ENCODE measurements around the gene ABLIM2.

Gene ABLIM2

GRCh38 chr4:8132400-8132799 is 26.2 kb downstream of the ABLIM2 start:
- no peak for TF ChIP-seq CTCF (IDR thresholded peaks at IDR 0.05; ENCODE audit: control insufficient read depth, extremely low read depth, insufficient read depth)
- no peak for DNase-seq (ENCODE audit: low read depth)
- no peak overlapping the region for H3K4me3 ChIP-seq (ENCODE audit: low read depth, low read length)

GRCh38 chr4:8131826-8132225 is 26.8 kb downstream of the ABLIM2 start:
- DNase-seq (ENCODE audit: low read depth) = no peak
- H3K4me3 ChIP-seq (ENCODE audit: low read depth, low read length) = no peak overlapping the region
- no peak for TF ChIP-seq CTCF (IDR thresholded peaks at IDR 0.05; ENCODE audit: control insufficient read depth, extremely low read depth, insufficient read depth)

GRCh38 chr4:8131210-8131609 is 27.4 kb downstream of the ABLIM2 start:
- TF ChIP-seq CTCF (IDR thresholded peaks at IDR 0.05; ENCODE audit: control insufficient read depth, extremely low read depth, insufficient read depth) = no peak
- DNase-seq (ENCODE audit: low read depth) = no peak
- H3K4me3 ChIP-seq (ENCODE audit: low read depth, low read length) = no peak overlapping the region

- no peak for TF ChIP-seq CTCF (IDR thresholded peaks at IDR 0.05; ENCODE audit: control insufficient read depth, extremely low read depth, insufficient read depth)
- H3K4me3 ChIP-seq (ENCODE audit: low read depth, low read length) = no peak overlapping the region
- DNase-seq (ENCODE audit: low read depth) = no peak
Observed at GRCh38 chr4:8130346-8131066, 28.1 kb downstream of the ABLIM2 start.

GRCh38 chr4:8129785-8130184 is 28.8 kb downstream of the ABLIM2 start:
- DNase-seq (ENCODE audit: low read depth) = no peak
- no peak for TF ChIP-seq CTCF (IDR thresholded peaks at IDR 0.05; ENCODE audit: control insufficient read depth, extremely low read depth, insufficient read depth)
- H3K4me3 ChIP-seq (ENCODE audit: low read depth, low read length) = no peak overlapping the region

- TF ChIP-seq CTCF (IDR thresholded peaks at IDR 0.05; ENCODE audit: control insufficient read depth, extremely low read depth, insufficient read depth) = no peak
- no peak for DNase-seq (ENCODE audit: low read depth)
- H3K4me3 ChIP-seq (ENCODE audit: low read depth, low read length) = no peak overlapping the region
Observed at GRCh38 chr4:8129136-8129535, 29.5 kb downstream of the ABLIM2 start.
